ENCODE results near the gene MPP1. TPM values are rescaled to one million over a fixed set of nuclear protein-coding genes. Genes with fewer than 3 reads are reported as not detected.

MPP1 gene
- total RNA-seq, 1 experiment from 2014 or later, result 89.3 TPM

DNA sequence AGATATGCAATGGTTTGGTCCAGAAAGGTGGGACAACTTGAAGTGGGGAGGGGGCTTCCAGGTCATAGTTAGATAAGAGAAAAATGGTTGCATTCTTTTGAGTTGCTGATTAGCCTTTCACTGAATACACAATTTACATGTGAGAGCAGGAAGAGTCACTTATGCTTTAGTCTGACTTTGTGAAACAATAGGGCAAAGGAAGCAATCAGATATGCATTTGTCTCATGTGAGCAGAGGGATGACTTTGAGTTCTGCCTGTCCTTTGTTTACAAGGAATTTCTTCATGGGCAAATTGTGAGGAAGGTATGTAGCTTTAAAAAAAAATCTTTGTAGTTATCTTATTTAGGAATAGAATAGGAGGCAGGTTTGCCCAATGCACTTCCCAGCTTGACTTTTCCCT, 16.2 kb upstream of the MPP1 start:
- POLR2A ChIA-PET, result interaction anchor here (0.5 kb wide), 1 partner anchor 57 kb away, joined by 3 read pairs; no protein-coding TSS in a partner anchor
- DNase-seq (ENCODE audit: low read depth, low spot score) (no peak), ATAC-seq (no peak)
- Histone ChIP-seq H3K9me3 (ENCODE audit: control insufficient read depth, insufficient read depth, low read depth, low read length) (no peaks in the 10 kb centered on the region), H3K4me1 (ENCODE audit: control insufficient read depth, insufficient read depth, low read length) (no peaks in the 10 kb centered on the region), H3K4me3 (ENCODE audit: low read depth in 2 of 2, low read length in 2 of 2) (no peak overlapping the region), H3K36me3 (ENCODE audit: control insufficient read depth, insufficient read depth, low read length) (no peaks in the 10 kb centered on the region), H3K27ac (ENCODE audit: low read length) (no peak overlapping the region), H3K27me3 (ENCODE audit: control insufficient read depth, insufficient read depth, low read length) (no peaks in the 10 kb centered on the region)
- CTCF ChIA-PET, result no interaction called here
- in situ Hi-C loops (cut with HindIII; ENCODE audit: low pct_unique_long_range_greater_than_20kb, low sequenced_read_pairs) (no loop called here), intact Hi-C loops (cut with micrococcal nuclease; ENCODE audit: unreplicated experiment) (no loop called here)
- no TSS peak for BruUV-seq (replicated peaks)
- no peak for TF ChIP-seq TCF7L2 (IDR thresholded peaks at IDR 0.05; ENCODE audit: low read depth, low read length)
- TF ChIP-seq SIN3A (IDR thresholded peaks at IDR 0.05; ENCODE audit: borderline replicate concordance, insufficient read depth, low read depth, low read length), result no peak
- TF ChIP-seq POLR2AphosphoS5 (IDR thresholded peaks at IDR 0.05; ENCODE audit: low read depth, low read length), result no peak
- no peak for TF ChIP-seq CTCF (IDR thresholded peaks at IDR 0.05)
- TF ChIP-seq, protein P1, sequence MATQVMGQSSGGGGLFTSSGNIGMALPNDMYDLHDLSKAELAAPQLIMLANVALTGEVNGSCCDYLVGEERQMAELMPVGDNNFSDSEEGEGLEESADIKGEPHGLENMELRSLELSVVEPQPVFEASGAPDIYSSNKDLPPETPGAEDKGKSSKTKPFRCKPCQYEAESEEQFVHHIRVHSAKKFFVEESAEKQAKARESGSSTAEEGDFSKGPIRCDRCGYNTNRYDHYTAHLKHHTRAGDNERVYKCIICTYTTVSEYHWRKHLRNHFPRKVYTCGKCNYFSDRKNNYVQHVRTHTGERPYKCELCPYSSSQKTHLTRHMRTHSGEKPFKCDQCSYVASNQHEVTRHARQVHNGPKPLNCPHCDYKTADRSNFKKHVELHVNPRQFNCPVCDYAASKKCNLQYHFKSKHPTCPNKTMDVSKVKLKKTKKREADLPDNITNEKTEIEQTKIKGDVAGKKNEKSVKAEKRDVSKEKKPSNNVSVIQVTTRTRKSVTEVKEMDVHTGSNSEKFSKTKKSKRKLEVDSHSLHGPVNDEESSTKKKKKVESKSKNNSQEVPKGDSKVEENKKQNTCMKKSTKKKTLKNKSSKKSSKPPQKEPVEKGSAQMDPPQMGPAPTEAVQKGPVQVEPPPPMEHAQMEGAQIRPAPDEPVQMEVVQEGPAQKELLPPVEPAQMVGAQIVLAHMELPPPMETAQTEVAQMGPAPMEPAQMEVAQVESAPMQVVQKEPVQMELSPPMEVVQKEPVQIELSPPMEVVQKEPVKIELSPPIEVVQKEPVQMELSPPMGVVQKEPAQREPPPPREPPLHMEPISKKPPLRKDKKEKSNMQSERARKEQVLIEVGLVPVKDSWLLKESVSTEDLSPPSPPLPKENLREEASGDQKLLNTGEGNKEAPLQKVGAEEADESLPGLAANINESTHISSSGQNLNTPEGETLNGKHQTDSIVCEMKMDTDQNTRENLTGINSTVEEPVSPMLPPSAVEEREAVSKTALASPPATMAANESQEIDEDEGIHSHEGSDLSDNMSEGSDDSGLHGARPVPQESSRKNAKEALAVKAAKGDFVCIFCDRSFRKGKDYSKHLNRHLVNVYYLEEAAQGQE (IDR thresholded peaks at IDR 0.05; ENCODE audit: insufficient read depth in 1 of 2, low read depth in 2 of 2, low read length in 1 of 2), result no peak

GRCh38 chrX:154819771-154820341, 14.6 kb upstream of the MPP1 start:
- intact Hi-C loops (cut with micrococcal nuclease; ENCODE audit: unreplicated experiment) (no loop called here), in situ Hi-C loops (cut with HindIII; ENCODE audit: low pct_unique_long_range_greater_than_20kb, low sequenced_read_pairs) (no loop called here)
- H3K4me1 ChIP-seq (ENCODE audit: control insufficient read depth, insufficient read depth, low read length), result peaks cover 5% of the 10 kb centered on the region
- H3K4me3 ChIP-seq (ENCODE audit: low read depth in 2 of 2, low read length in 2 of 2), result no peak overlapping the region
- no peaks in the 10 kb centered on the region for H3K27me3 ChIP-seq (ENCODE audit: control insufficient read depth, insufficient read depth, low read length)
- POLR2A ChIA-PET, result no interaction called here
- ATAC-seq (no peak), DNase-seq (ENCODE audit: low read depth, low spot score) (no peak)
- H3K27ac ChIP-seq (ENCODE audit: low read length), result no peak overlapping the region
- no peaks in the 10 kb centered on the region for H3K9me3 ChIP-seq (ENCODE audit: control insufficient read depth, insufficient read depth, low read depth, low read length)
- no peaks in the 10 kb centered on the region for H3K36me3 ChIP-seq (ENCODE audit: control insufficient read depth, insufficient read depth, low read length)
- BruUV-seq (replicated peaks), result no TSS peak
- TF ChIP-seq SIN3A (IDR thresholded peaks at IDR 0.05; ENCODE audit: borderline replicate concordance, insufficient read depth, low read depth, low read length) (no peak), CTCF (IDR thresholded peaks at IDR 0.05) (no peak), TCF7L2 (IDR thresholded peaks at IDR 0.05; ENCODE audit: low read depth, low read length) (no peak), POLR2AphosphoS5 (IDR thresholded peaks at IDR 0.05; ENCODE audit: low read depth, low read length) (no peak)
- TF ChIP-seq, protein P1 (IDR thresholded peaks at IDR 0.05; ENCODE audit: insufficient read depth in 1 of 2, low read depth in 2 of 2, low read length in 1 of 2), result no peak
- CTCF ChIA-PET, result no interaction called here
